Measurements from ENCODE around the gene TUNAR. TPM values are rescaled to one million over a fixed set of nuclear protein-coding genes. Genes with fewer than 3 reads are reported as not detected.

The TUNAR gene
- total and polyA plus RNA-seq, 2 of the 4 experiments (the other 2 are of a cell fraction): not detected

GRCh38 chr14:95828649-95829265 lies 47.9 kb upstream of the TUNAR start:
- Histone ChIP-seq H3K14ac (replicated peaks; ENCODE audit: low read depth, low read length) (no peak overlapping the region), H3K9me1 (ENCODE audit: insufficient read depth, low read length) (no peaks in the 10 kb centered on the region), H2AK9ac (replicated peaks; ENCODE audit: low read depth, low read length, poor library complexity) (no peak overlapping the region), H2BK5ac (ENCODE audit: low read depth, low read length, poor library complexity, severe bottlenecking) (no peak overlapping the region), H3K4me3 (ENCODE audit: insufficient read depth, low read depth, low read length) (no peak overlapping the region), H3K4me2 (ENCODE audit: low read depth, low read length) (no peak overlapping the region), H4K5ac (ENCODE audit: low read depth, low read length) (no peak overlapping the region), H3K36me3 (ENCODE audit: control insufficient read depth, insufficient read depth, low read length) (no peaks in the 10 kb centered on the region), H3K9me3 (ENCODE audit: control insufficient read depth, insufficient read depth, low read length) (no peaks in the 10 kb centered on the region; the same call in 1 of the 2 replicates), H3K4ac (ENCODE audit: low read depth, low read length) (no peak overlapping the region), H3K27ac (ENCODE audit: insufficient read depth, low read length) (no peak overlapping the region), H2BK15ac (ENCODE audit: low read depth, low read length) (no peak overlapping the region), H2AK5ac (ENCODE audit: low read depth, low read length) (no peak overlapping the region), H2BK20ac (ENCODE audit: low read depth, low read length) (no peak overlapping the region), H3K79me1 (ENCODE audit: low read depth in 1 of 2, low read length in 2 of 2) (no peaks in the 10 kb centered on the region), H4K91ac (ENCODE audit: insufficient read depth, low read depth, low read length) (no peak overlapping the region), H3K9ac (ENCODE audit: low read depth, low read length) (no peak overlapping the region), H3K4me1 (ENCODE audit: control insufficient read depth, insufficient read depth, low read length) (no peaks in the 10 kb centered on the region), H3K27me3 (ENCODE audit: control insufficient read depth, insufficient read depth, low read length) (no peaks in the 10 kb centered on the region), H2AFZ (replicated peaks; ENCODE audit: low read length, poor library complexity) (no peak overlapping the region), H3K23ac (ENCODE audit: low read depth, low read length) (no peak overlapping the region), H4K8ac (ENCODE audit: low read depth in 2 of 2, low read length in 2 of 2) (no peak overlapping the region), H2BK120ac (ENCODE audit: low read depth, low read length) (no peak overlapping the region), H4K20me1 (ENCODE audit: insufficient read depth, low read length) (no peaks in the 10 kb centered on the region), H3K18ac (ENCODE audit: low read depth, low read length) (no peak overlapping the region), H3K56ac (ENCODE audit: extremely low read depth, insufficient read depth, low read length) (no peak overlapping the region)
- in situ Hi-C loops (cut with MboI; ENCODE audit: low sequenced_read_pairs): no loop called here
- intact Hi-C loops (cut with micrococcal nuclease): no loop called here
- ATAC-seq (ENCODE audit: low read depth): no peak
- no peak for DNase-seq
- CTCF ChIA-PET: no interaction called here
- TF ChIP-seq MAFK (IDR thresholded peaks at IDR 0.05; ENCODE audit: low read depth, low read length): no peak
- TF ChIP-seq SMC3 (IDR thresholded peaks at IDR 0.05; ENCODE audit: low read depth, low read length): no peak
- TF ChIP-seq BHLHE40 (IDR thresholded peaks at IDR 0.05; ENCODE audit: low read depth, low read length): no peak
- TF ChIP-seq ELK1 (IDR thresholded peaks at IDR 0.05; ENCODE audit: borderline replicate concordance, low read depth, low read length): no peak
- no peak for TF ChIP-seq POLR2A (IDR thresholded peaks at IDR 0.05; ENCODE audit: low read depth, low read length)
- no peak for TF ChIP-seq FOS (IDR thresholded peaks at IDR 0.05; ENCODE audit: low read depth, low read length)
- no peak for TF ChIP-seq MXI1 (IDR thresholded peaks at IDR 0.05; ENCODE audit: borderline replicate concordance, low read depth, low read length)
- no peak for TF ChIP-seq CHD1 (IDR thresholded peaks at IDR 0.05; ENCODE audit: low read depth, low read length)
- 90% methylated on average over 1 of the region's 3 CpGs; no CpG with 5 or more reads in 1 of the 2 experiments for WGBS, 2 experiments (ENCODE audit: extremely low coverage in 2 of 2, insufficient read length in 1 of 2)
- POLR2A ChIA-PET (ENCODE audit: unreplicated experiment): no interaction called here
- BruUV-seq (replicated peaks): no TSS peak
- dilution Hi-C loops (cut with HindIII; ENCODE audit: low sequenced_read_pairs, unreplicated experiment): no loop called here
